GM19193 (cell line): Measurements from ENCODE around the gene BNC1.

Experiments used
- POLR2A ChIP-seq: IDR thresholded peaks from 4 replicates; pipeline ENCODE4 v1.6.1; 2011; ENCODE audit not compliant: insufficient read depth, insufficient read length; ENCODE audit errors: extremely low read depth

Gene BNC1

DNA sequence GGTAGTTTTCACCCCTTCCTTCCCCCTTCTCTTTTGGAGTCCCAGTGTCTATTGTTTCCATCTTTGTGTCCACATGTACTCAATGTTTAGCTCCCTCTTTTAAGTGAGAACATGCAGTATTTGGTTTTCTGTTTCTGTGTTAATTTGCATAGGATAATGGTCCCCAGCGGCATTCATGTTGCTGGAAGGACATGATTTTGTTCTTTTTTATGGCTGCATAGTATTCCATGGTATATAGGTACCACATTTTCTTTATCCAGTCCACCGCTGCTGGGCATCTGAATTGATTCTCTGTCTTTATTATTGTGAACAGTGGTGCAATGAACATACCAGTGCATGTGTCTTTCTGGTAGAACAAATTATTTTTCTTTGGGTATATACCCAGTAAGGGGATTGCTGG lies 69.2 kb downstream of the BNC1 start:
- no peak for TF ChIP-seq POLR2A

GRCh38 chr15:83210619-83211018 lies 73.8 kb downstream of the BNC1 start:
- no peak for TF ChIP-seq POLR2A

- no peak for TF ChIP-seq POLR2A
Observed at GRCh38 chr15:83209333-83209732, 75.1 kb downstream of the BNC1 start.

DNA sequence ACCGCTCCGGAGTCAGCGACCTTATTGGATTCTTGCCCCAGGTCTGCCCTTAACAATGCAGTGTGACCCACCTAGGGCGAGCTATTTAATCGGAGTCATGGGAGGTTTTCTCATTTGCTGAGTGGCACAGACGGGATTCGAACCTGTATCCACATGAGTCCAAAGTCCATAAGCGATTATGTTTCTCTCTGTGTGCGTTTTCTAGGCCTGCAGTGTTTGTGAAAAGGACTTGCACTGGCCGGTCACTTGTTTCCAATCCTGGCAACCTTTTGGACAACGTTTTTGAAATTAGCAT lies 76.2 kb downstream of the BNC1 start:
- no peak for TF ChIP-seq POLR2A

- no peak for TF ChIP-seq POLR2A
Observed at GRCh38 chr15:83207660-83208366, 76.7 kb downstream of the BNC1 start, which contains the start of gene HDGFL3. TSS of gene HDGFL3 (minus strand) at chr15:83207823. CDS start at chr15:83207414, 409 bp downstream.

- TF ChIP-seq POLR2A = no peak
Observed at GRCh38 chr15:83207009-83207659, 77.3 kb downstream of the BNC1 start.

- no peak for TF ChIP-seq POLR2A
Observed at GRCh38 chr15:83206526-83207008, 77.9 kb downstream of the BNC1 start.
